ENCODE data around the gene MCC. TPM values are rescaled to one million over a fixed set of nuclear protein-coding genes. Genes with fewer than 3 reads are reported as not detected.
"Not testable (repeated sequence)": the region's sequence is repeated elsewhere in the genome, so short reads cannot be mapped to it uniquely, and the experiment has no call there.

The MCC gene
- total RNA-seq, 1 donor from 2014 or later, result 26.9 TPM

DNA sequence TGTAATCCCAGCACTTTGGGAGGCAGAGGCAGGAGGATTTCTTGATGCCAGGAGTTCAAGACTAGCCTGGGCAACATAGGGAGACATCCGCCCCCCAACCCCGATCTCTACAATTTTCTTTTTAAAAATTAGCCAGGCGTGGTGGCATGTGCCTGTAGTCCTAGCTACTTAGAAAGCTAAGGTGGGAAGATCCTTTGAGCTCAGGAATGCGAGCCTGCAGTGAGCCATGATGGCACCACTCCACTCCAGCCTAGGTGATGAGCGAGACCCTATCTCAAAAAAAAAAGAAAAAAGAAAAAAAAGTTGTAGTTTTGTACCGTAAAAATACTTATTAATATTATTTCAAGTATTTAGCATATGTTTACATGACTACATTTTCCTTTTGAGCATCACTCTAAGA lies 82.7 kb downstream of the MCC start:
- Histone ChIP-seq H3K9ac (ENCODE audit: low read length) (no peak overlapping the region), H3K9me3 (ENCODE audit: insufficient read depth, low read depth, low read length) (no peaks in the 10 kb centered on the region), H3K4me2 (ENCODE audit: low read length) (no peak overlapping the region), H2AFZ (ENCODE audit: low read depth, low read length) (no peak overlapping the region), H3K4me1 (ENCODE audit: insufficient read depth, low read length) (no peaks in the 10 kb centered on the region), H3K36me3 (ENCODE audit: insufficient read depth, low read length) (no peaks in the 10 kb centered on the region), H3K4me3 (ENCODE audit: insufficient read depth, low read depth, low read length) (no peak overlapping the region), H3K27me3 (ENCODE audit: insufficient read depth, low read length) (no peaks in the 10 kb centered on the region), H3K27ac (ENCODE audit: low read depth, low read length) (no peak overlapping the region), H3K79me2 (ENCODE audit: insufficient read depth, low read length) (no peaks in the 10 kb centered on the region), H4K20me1 (ENCODE audit: insufficient read depth, low read length) (no peaks in the 10 kb centered on the region)
- no peak for FAIRE-seq
- H3K9me3 Mint-ChIP-seq (ENCODE audit: unreplicated experiment), result no peaks in the 10 kb centered on the region
- TF ChIP-seq, protein P1, sequence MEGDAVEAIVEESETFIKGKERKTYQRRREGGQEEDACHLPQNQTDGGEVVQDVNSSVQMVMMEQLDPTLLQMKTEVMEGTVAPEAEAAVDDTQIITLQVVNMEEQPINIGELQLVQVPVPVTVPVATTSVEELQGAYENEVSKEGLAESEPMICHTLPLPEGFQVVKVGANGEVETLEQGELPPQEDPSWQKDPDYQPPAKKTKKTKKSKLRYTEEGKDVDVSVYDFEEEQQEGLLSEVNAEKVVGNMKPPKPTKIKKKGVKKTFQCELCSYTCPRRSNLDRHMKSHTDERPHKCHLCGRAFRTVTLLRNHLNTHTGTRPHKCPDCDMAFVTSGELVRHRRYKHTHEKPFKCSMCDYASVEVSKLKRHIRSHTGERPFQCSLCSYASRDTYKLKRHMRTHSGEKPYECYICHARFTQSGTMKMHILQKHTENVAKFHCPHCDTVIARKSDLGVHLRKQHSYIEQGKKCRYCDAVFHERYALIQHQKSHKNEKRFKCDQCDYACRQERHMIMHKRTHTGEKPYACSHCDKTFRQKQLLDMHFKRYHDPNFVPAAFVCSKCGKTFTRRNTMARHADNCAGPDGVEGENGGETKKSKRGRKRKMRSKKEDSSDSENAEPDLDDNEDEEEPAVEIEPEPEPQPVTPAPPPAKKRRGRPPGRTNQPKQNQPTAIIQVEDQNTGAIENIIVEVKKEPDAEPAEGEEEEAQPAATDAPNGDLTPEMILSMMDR (IDR thresholded peaks at IDR 0.05; ENCODE audit: insufficient read depth, low read depth, low read length), result no peak
- no peak for TF ChIP-seq EZH2 (IDR thresholded peaks at IDR 0.05; ENCODE audit: insufficient read depth, low read length)
- H3K4me3 Mint-ChIP-seq (ENCODE audit: unreplicated experiment), result no peak overlapping the region
- H3K27me3 Mint-ChIP-seq (ENCODE audit: low read depth, unreplicated experiment), result no peaks in the 10 kb centered on the region
- H3K4me1 Mint-ChIP-seq (ENCODE audit: low read depth, unreplicated experiment), result no peaks in the 10 kb centered on the region
- H3K27ac Mint-ChIP-seq (ENCODE audit: unreplicated experiment), result no peak overlapping the region
- DNase-seq (ENCODE audit: low read depth), result no peak
- H3K36me3 Mint-ChIP-seq (ENCODE audit: low read depth, unreplicated experiment), result no peaks in the 10 kb centered on the region

DNA sequence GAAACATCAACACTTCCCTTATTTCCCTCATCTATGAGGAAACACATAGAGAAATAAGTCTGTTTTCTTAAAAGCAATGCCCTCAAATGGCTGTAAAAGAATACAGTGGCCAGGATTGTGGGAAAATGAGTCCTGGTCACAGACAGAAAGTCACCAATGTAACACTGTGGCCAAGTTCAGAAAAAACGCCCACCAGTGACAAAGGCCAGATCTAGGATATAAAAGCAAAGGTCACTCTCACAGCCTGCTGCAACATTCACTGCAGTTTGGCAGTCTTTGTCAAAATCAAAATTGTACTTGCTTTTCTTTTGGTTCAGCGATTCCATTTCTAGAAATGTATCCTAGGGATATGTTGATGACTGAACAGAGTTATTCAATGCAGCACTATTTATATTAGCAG lies 84.0 kb downstream of the MCC start:
- Histone ChIP-seq H3K4me2 (ENCODE audit: low read length) (no peak overlapping the region), H2AFZ (ENCODE audit: low read depth, low read length) (no peak overlapping the region), H3K9me3 (ENCODE audit: insufficient read depth, low read depth, low read length) (no peaks in the 10 kb centered on the region), H3K4me3 (ENCODE audit: insufficient read depth, low read depth, low read length) (no peak overlapping the region), H3K9ac (ENCODE audit: low read length) (no peak overlapping the region), H3K27ac (ENCODE audit: low read depth, low read length) (no peak overlapping the region), H3K79me2 (ENCODE audit: insufficient read depth, low read length) (no peaks in the 10 kb centered on the region), H4K20me1 (ENCODE audit: insufficient read depth, low read length) (no peaks in the 10 kb centered on the region), H3K27me3 (ENCODE audit: insufficient read depth, low read length) (no peaks in the 10 kb centered on the region), H3K4me1 (ENCODE audit: insufficient read depth, low read length) (no peaks in the 10 kb centered on the region), H3K36me3 (ENCODE audit: insufficient read depth, low read length) (no peaks in the 10 kb centered on the region)
- Mint-ChIP-seq H3K36me3 (ENCODE audit: low read depth, unreplicated experiment) (no peaks in the 10 kb centered on the region), H3K27me3 (ENCODE audit: low read depth, unreplicated experiment) (no peaks in the 10 kb centered on the region), H3K9me3 (ENCODE audit: unreplicated experiment) (no peaks in the 10 kb centered on the region), H3K27ac (ENCODE audit: unreplicated experiment) (no peak overlapping the region), H3K4me1 (ENCODE audit: low read depth, unreplicated experiment) (no peaks in the 10 kb centered on the region), H3K4me3 (ENCODE audit: unreplicated experiment) (no peak overlapping the region)
- TF ChIP-seq, protein P1 (IDR thresholded peaks at IDR 0.05; ENCODE audit: insufficient read depth, low read depth, low read length), result no peak
- no peak for TF ChIP-seq EZH2 (IDR thresholded peaks at IDR 0.05; ENCODE audit: insufficient read depth, low read length)
- no peak for DNase-seq (ENCODE audit: low read depth)
- no peak for FAIRE-seq

DNA sequence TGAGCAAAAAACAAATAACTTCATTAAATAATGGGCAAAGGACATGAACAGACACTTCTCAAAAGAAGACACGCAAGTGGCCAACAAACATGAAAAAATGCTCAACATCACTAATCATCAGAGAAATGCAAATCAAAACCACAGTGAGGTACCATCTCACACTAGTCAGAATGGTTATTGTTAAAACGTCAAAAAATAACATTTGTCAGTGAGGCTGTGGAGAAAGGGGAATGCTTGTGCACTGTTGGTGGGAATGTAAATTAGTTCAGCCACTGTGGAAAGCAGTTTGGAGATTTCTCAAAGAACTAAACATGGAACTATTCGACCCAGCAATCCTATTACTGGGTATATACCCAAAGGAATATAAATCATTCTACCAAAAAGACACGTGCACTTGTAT lies 90.3 kb downstream of the MCC start:
- H3K27ac ChIP-seq (ENCODE audit: low read depth, low read length); H3K9me3 Mint-ChIP-seq (ENCODE audit: unreplicated experiment); H3K36me3 Mint-ChIP-seq (ENCODE audit: low read depth, unreplicated experiment); H3K36me3 ChIP-seq (ENCODE audit: insufficient read depth, low read length); H3K4me1 ChIP-seq (ENCODE audit: insufficient read depth, low read length); H3K9me3 ChIP-seq (ENCODE audit: insufficient read depth, low read depth, low read length); H3K4me1 Mint-ChIP-seq (ENCODE audit: low read depth, unreplicated experiment); H3K79me2 ChIP-seq (ENCODE audit: insufficient read depth, low read length); H2AFZ ChIP-seq (ENCODE audit: low read depth, low read length); H3K27ac Mint-ChIP-seq (ENCODE audit: unreplicated experiment); H3K27me3 ChIP-seq (ENCODE audit: insufficient read depth, low read length); H3K9ac ChIP-seq (ENCODE audit: low read length); H3K4me3 Mint-ChIP-seq (ENCODE audit: unreplicated experiment); H3K4me2 ChIP-seq (ENCODE audit: low read length); H3K4me3 ChIP-seq (ENCODE audit: insufficient read depth, low read depth, low read length); FAIRE-seq; H3K27me3 Mint-ChIP-seq (ENCODE audit: low read depth, unreplicated experiment); H4K20me1 ChIP-seq (ENCODE audit: insufficient read depth, low read length): not testable (repeated sequence)
- peak; percentile 40 for DNase-seq (ENCODE audit: low read depth)
